KMS-11 (cell line): ENCODE measurements around the gene TIAM1.

Experiments
- H2AFZ ChIP-seq: fragments of 200-600 bp; sonication (generic); 2 replicates; pipeline ENCODE4 v1.6.1; 2016; ENCODE audit warnings: antibody characterized with exemption, mixed run types, low read depth
- H3K27ac ChIP-seq: fragments of 200-600 bp; sonication (generic); 2 replicates; pipeline ENCODE4 v1.6.1; 2016; ENCODE audit warnings: mild to moderate bottlenecking, mixed run types
- H3K27me3 ChIP-seq: fragments of 200-600 bp; sonication (generic); 2 replicates; pipeline ENCODE4 v1.6.1; 2017; ENCODE audit warnings: mild to moderate bottlenecking, low read depth, mixed run types, moderate library complexity; ENCODE audit not compliant: insufficient read depth
- H3K36me3 ChIP-seq: fragments of 200-600 bp; sonication (generic); 2 replicates; pipeline ENCODE4 v1.6.1; 2017; ENCODE audit warnings: mild to moderate bottlenecking, mixed run types; ENCODE audit not compliant: insufficient read depth
- H3K4me1 ChIP-seq: fragments of 200-600 bp; sonication (generic); 2 replicates; pipeline ENCODE4 v1.6.1; 2016; ENCODE audit warnings: mild to moderate bottlenecking, low read depth, mixed run types; ENCODE audit not compliant: poor library complexity, severe bottlenecking
- H3K4me2 ChIP-seq: fragments of 200-600 bp; sonication (generic); 2 replicates; pipeline ENCODE4 v1.7.0; 2016; ENCODE audit warnings: mild to moderate bottlenecking, mixed run types
- H3K4me3 ChIP-seq: fragments of 200-600 bp; sonication (generic); IDR thresholded peaks from 2 replicates; pipeline ENCODE4 v1.6.1; 2017; ENCODE audit warnings: low read depth, low read length, mixed read lengths; ENCODE audit not compliant: insufficient read depth
- H3K79me2 ChIP-seq: fragments of 200-600 bp; sonication (generic); 2 replicates; pipeline ENCODE4 v1.6.1; 2016; ENCODE audit warnings: low read depth, mixed run types; ENCODE audit not compliant: insufficient read depth
- H3K9ac ChIP-seq: fragments of 200-600 bp; sonication (generic); 2 replicates; pipeline ENCODE4 v1.6.1; 2016; ENCODE audit warnings: mild to moderate bottlenecking, mixed run types
- H4K20me1 ChIP-seq: fragments of 200-600 bp; sonication (generic); 2 replicates; pipeline ENCODE4 v1.6.1; 2016; ENCODE audit warnings: mild to moderate bottlenecking, mixed run types; ENCODE audit not compliant: insufficient read depth
- TF ChIP-seq, protein P1 (sequence below): fragments of 200-600 bp; sonication (generic); conservative IDR thresholded peaks from 2 replicates; pipeline ENCODE4 v1.6.1; 2017; ENCODE audit warnings: low read depth, mild to moderate bottlenecking, antibody characterized with exemption, low read length, moderate library complexity, mixed read lengths

TIAM1 gene

DNA sequence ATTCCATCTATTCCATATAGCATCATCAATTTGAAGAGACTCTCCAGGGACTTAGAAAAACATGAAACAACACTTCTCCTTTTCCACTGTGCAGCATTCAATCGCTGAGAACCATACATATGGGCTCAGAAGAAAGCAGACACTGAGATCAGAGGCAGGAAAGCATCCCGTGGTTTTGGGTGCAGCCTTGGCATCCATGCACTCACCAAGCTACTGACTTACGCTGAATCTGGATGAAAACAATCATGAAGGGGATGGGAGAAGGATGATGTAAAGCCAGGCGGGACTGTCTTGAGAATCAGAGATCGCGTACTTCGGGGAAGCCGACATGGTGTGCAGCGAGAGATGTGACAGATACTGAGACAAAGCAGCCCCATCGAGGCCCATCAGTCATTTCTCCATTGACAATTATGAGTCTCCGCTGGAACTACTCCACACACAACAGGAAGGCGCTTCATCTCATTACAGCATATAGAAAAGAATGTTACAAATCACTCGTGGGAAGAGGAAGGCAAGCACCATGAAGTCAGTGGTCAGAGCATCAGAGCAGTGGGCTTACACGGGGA lies 2.3 kb upstream of the TIAM1 start:
- Histone ChIP-seq H3K4me1 (no peaks in the 10 kb centered on the region), H2AFZ (no peak overlapping the region), H3K4me2 (no peak overlapping the region), H3K27me3 (no peaks in the 10 kb centered on the region), H4K20me1 (no peaks in the 10 kb centered on the region), H3K36me3 (no peaks in the 10 kb centered on the region), H3K27ac (no peak overlapping the region), H3K79me2 (no peaks in the 10 kb centered on the region), H3K9ac (no peak overlapping the region), H3K4me3 (no peak overlapping the region)
- TF ChIP-seq, protein P1, sequence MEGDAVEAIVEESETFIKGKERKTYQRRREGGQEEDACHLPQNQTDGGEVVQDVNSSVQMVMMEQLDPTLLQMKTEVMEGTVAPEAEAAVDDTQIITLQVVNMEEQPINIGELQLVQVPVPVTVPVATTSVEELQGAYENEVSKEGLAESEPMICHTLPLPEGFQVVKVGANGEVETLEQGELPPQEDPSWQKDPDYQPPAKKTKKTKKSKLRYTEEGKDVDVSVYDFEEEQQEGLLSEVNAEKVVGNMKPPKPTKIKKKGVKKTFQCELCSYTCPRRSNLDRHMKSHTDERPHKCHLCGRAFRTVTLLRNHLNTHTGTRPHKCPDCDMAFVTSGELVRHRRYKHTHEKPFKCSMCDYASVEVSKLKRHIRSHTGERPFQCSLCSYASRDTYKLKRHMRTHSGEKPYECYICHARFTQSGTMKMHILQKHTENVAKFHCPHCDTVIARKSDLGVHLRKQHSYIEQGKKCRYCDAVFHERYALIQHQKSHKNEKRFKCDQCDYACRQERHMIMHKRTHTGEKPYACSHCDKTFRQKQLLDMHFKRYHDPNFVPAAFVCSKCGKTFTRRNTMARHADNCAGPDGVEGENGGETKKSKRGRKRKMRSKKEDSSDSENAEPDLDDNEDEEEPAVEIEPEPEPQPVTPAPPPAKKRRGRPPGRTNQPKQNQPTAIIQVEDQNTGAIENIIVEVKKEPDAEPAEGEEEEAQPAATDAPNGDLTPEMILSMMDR: no peak

DNA sequence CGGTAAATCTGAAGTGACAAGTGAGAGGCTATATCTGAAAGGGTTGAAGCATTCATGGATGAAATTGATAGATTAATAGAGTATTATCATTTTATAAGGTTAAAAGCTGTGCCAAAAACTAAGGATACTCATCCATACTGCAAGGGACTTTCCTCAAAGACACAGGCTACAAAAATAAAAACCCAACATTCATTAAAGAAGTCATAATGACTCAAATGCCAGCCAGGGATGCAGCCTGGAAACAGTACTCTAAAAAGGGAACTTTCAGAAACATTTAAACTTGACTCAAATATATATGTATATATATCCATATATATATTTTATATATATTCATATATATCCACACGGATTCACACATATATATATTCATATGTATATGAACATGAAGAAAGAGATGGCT lies 1.1 kb upstream of the TIAM1 start:
- no peaks in the 10 kb centered on the region for H3K79me2 ChIP-seq
- no peak overlapping the region for H2AFZ ChIP-seq
- no peak overlapping the region for H3K9ac ChIP-seq
- H3K4me2 ChIP-seq: no peak overlapping the region
- H3K4me1 ChIP-seq: no peaks in the 10 kb centered on the region
- H4K20me1 ChIP-seq: no peaks in the 10 kb centered on the region
- no peak overlapping the region for H3K4me3 ChIP-seq
- no peaks in the 10 kb centered on the region for H3K36me3 ChIP-seq
- H3K27ac ChIP-seq: no peak overlapping the region
- TF ChIP-seq, protein P1: no peak
- no peaks in the 10 kb centered on the region for H3K27me3 ChIP-seq

DNA sequence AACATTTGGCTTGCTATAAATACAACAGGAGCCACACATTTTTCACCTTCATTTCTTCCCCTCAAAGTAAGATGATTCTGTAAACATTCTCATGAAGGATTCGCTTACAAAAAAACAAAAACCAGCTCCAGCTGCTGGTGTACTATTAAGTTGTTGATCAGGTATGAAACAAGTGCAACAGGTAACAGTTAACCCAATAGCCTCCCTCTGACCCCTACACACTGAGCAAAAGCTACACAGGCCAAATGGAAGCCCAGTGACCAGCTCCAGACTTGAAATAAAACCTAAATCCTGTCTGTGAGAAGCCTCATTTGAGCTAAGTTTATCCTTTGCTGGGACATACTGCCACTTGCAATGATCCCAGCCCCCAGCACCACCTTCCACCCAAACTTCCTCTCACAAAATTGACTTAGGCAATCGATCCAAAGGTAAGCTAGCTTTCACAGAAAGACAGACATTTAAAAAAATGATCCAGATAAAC lies 991 bp downstream of the TIAM1 start:
- Histone ChIP-seq H3K9ac (no peak overlapping the region), H3K27ac (no peak overlapping the region), H3K4me2 (no peak overlapping the region), H3K4me1 (no peaks in the 10 kb centered on the region), H3K27me3 (no peaks in the 10 kb centered on the region), H2AFZ (no peak overlapping the region), H3K4me3 (no peak overlapping the region), H3K36me3 (no peaks in the 10 kb centered on the region), H4K20me1 (no peaks in the 10 kb centered on the region), H3K79me2 (no peaks in the 10 kb centered on the region)
- TF ChIP-seq, protein P1: no peak

DNA sequence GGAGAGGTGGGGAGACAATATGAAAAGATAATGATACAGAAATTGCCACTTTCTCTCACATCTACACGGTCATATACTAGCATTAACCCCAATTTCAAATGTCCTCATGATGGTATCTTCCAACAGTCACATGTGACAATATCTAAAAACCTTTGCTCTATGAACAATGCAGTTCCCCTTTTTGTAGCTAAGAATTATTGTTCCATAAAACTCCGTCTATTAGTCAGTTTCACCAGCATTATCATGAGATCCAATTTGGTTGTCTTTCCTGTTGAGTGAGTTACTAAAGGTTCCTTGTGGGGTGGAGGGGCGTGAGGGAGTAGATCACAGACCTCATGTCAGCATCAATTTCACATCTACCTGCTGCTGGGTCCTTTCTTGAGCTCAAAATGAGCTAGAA lies 1.7 kb downstream of the TIAM1 start:
- H3K4me2 ChIP-seq: no peak overlapping the region
- no peaks in the 10 kb centered on the region for H3K4me1 ChIP-seq
- H4K20me1 ChIP-seq: no peaks in the 10 kb centered on the region
- TF ChIP-seq, protein P1: no peak
- no peak overlapping the region for H3K9ac ChIP-seq
- H3K27ac ChIP-seq: no peak overlapping the region
- no peak overlapping the region for H2AFZ ChIP-seq
- no peaks in the 10 kb centered on the region for H3K27me3 ChIP-seq
- H3K4me3 ChIP-seq: no peak overlapping the region
- no peaks in the 10 kb centered on the region for H3K79me2 ChIP-seq
- no peaks in the 10 kb centered on the region for H3K36me3 ChIP-seq
